H1 (cell line): Measurements from ENCODE around the gene ACBD4.

ENCODE experiments used
- CTCF ChIP-seq, 3 experiments: IDR thresholded peaks; 1 replicate in 2 of 3; 2 replicates in 1 of 3; pipeline versions ENCODE4 v1.5.1 to v1.6.1; 2011; ENCODE audit warnings: low read length in 3 of 3, mild to moderate bottlenecking in 3 of 3, inconsistent platforms in 2 of 3, low read depth in 1 of 3, moderate library complexity in 1 of 3; ENCODE audit not compliant: insufficient read depth in 1 of 3; ENCODE audit errors: control extremely low read depth in 1 of 3
- NRF1 ChIP-seq: IDR thresholded peaks from 2 replicates; pipeline ENCODE4 v1.6.1; 2011; ENCODE audit warnings: mild to moderate bottlenecking, low read depth, low read length, improper control_type of control experiment

DNA sequence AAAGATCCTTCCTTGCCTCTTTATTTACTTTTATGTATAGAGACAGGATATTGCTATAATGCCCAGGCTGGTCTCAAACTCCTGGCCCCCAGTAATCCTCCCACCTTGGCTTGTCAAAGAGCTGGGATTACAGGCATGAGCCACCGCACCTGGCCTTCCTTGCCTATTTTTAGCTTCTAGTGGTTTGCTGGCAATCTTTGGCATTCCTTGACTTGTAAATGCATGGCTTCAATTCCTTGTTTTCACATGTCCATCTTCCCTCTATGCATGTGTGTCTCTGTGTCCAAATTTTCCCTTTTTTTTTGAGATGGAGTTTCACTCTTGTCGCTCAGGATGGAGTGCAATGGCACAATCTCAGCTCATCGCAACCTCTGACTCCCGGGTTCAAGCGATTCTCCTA, 48.7 kb downstream of the ACBD4 start:
- TF ChIP-seq CTCF (IDR thresholded peaks at IDR 0.05; ENCODE audit: control extremely low read depth in 1 of 3, insufficient read depth in 1 of 3, low read depth in 1 of 3, low read length in 3 of 3) (no peak), NRF1 (no peak)
